NK-92 (cell line): ENCODE measurements around the gene DCAF10.
"Not testable (repeated sequence)": the region's sequence is repeated elsewhere in the genome, so short reads cannot be mapped to it uniquely, and the experiment has no call there.

Experiments used
- DNase-seq: peaks from one replicate; lab custom pipeline; 2025; ENCODE audit not compliant: unreplicated experiment; lab: John Stamatoyannopoulos, UW

Gene DCAF10

GRCh38 chr9:37788332-37788731, 12.3 kb upstream of the DCAF10 start:
- DNase-seq: no peak

- DNase-seq: no peak
These were observed 10.5 kb upstream of the DCAF10 start for GRCh38 chr9:37790096-37790495.

- DNase-seq: no peak
These were observed 8.5 kb upstream of the DCAF10 start for GRCh38 chr9:37792122-37792521.

GRCh38 chr9:37796232-37796631, 4.4 kb upstream of the DCAF10 start:
- no peak for DNase-seq

GRCh38 chr9:37798677-37799076, 1.9 kb upstream of the DCAF10 start:
- no peak for DNase-seq

- no peak for DNase-seq
These were observed 772 bp downstream of the DCAF10 start for GRCh38 chr9:37801287-37801850.

- no peak for DNase-seq
These were observed 1.5 kb downstream of the DCAF10 start for GRCh38 chr9:37801959-37802711.

GRCh38 chr9:37806271-37806670, 5.7 kb downstream of the DCAF10 start:
- no peak for DNase-seq

- not testable (repeated sequence) for DNase-seq
These were observed 9.1 kb downstream of the DCAF10 start for GRCh38 chr9:37809676-37810075.

- no peak for DNase-seq
These were observed 11.4 kb downstream of the DCAF10 start for GRCh38 chr9:37811906-37812476.

GRCh38 chr9:37812773-37813379, 12.3 kb downstream of the DCAF10 start:
- no peak for DNase-seq

- DNase-seq: no peak
These were observed 18.3 kb downstream of the DCAF10 start for GRCh38 chr9:37818849-37819248.

- no peak for DNase-seq
These were observed 19.5 kb downstream of the DCAF10 start for GRCh38 chr9:37820142-37820541.

- not testable (repeated sequence) for DNase-seq
These were observed 24.6 kb downstream of the DCAF10 start for GRCh38 chr9:37825174-37825573.

GRCh38 chr9:37827483-37828165, 27.0 kb downstream of the DCAF10 start:
- no peak for DNase-seq

GRCh38 chr9:37835821-37836220, 35.2 kb downstream of the DCAF10 start:
- DNase-seq: no peak

GRCh38 chr9:37836386-37836785, 35.8 kb downstream of the DCAF10 start:
- no peak for DNase-seq

- no peak for DNase-seq
These were observed 39.2 kb downstream of the DCAF10 start for GRCh38 chr9:37839496-37840461.

GRCh38 chr9:37840560-37841194, 40.1 kb downstream of the DCAF10 start:
- DNase-seq: no peak

GRCh38 chr9:37852222-37852621, 51.6 kb downstream of the DCAF10 start:
- no peak for DNase-seq
